AG04450 (cell line): ENCODE measurements around the gene RIC8A. TPM values are rescaled to one million over a fixed set of nuclear protein-coding genes. Genes with fewer than 3 reads are reported as not detected.
"Not testable (repeated sequence)": the region's sequence is repeated elsewhere in the genome, so short reads cannot be mapped to it uniquely, and the experiment has no call there.

Experiments
- CTCF ChIA-PET: fragments of 300-600, 350-600 bp; formaldehyde crosslinking; extraction: SDS; loops from one replicate; lab custom pipeline; 2022; ENCODE audit warnings: antibody characterized with exemption, inconsistent platforms; lab: Charles Lee
- POLR2A ChIA-PET: fragments of 350-600 bp; formaldehyde crosslinking; extraction: SDS; loops from one replicate; lab custom pipeline; 2021; ENCODE audit warnings: antibody characterized with exemption, inconsistent platforms; lab: Yijun Ruan, JAX
- DNase-seq: peaks from one replicate; pipeline ENCODE4 v3.0.0-alpha.2; 2011; ENCODE audit warnings: low read depth, low spot score
- H3K27ac ChIP-seq: one replicate; pipeline ENCODE4 v1.5.1; 2012; ENCODE audit warnings: low read depth, low read length, control low read depth
- H3K27me3 ChIP-seq: one replicate; pipeline ENCODE4 v1.6.0; 2012; ENCODE audit warnings: low read length; ENCODE audit not compliant: control insufficient read depth, insufficient read depth
- H3K4me3 ChIP-seq: 2 replicates; pipeline ENCODE4 v1.5.1; 2011; ENCODE audit warnings: mild to moderate bottlenecking, low read depth, low read length, control low read depth
- H3K9me3 ChIP-seq: 2 replicates; pipeline ENCODE4 v1.5.1; 2012; ENCODE audit warnings: low read length; ENCODE audit not compliant: control insufficient read depth, insufficient read depth
- CTCF ChIP-seq: IDR thresholded peaks from 2 replicates; pipeline ENCODE4 v1.5.1; 2011; ENCODE audit warnings: low read depth, low read length, control low read depth, inconsistent platforms
- polyA plus RNA-seq: library from polyadenylated mRNA; depleted of rRNA; stranded (reverse); fragments of >200 nt; gene quantifications from 2 replicates; pipeline ENCODE4 v1.2.3, GENCODE V29; 2011

RIC8A gene
- polyA plus RNA-seq, 1 experiment, result 118 TPM

DNA sequence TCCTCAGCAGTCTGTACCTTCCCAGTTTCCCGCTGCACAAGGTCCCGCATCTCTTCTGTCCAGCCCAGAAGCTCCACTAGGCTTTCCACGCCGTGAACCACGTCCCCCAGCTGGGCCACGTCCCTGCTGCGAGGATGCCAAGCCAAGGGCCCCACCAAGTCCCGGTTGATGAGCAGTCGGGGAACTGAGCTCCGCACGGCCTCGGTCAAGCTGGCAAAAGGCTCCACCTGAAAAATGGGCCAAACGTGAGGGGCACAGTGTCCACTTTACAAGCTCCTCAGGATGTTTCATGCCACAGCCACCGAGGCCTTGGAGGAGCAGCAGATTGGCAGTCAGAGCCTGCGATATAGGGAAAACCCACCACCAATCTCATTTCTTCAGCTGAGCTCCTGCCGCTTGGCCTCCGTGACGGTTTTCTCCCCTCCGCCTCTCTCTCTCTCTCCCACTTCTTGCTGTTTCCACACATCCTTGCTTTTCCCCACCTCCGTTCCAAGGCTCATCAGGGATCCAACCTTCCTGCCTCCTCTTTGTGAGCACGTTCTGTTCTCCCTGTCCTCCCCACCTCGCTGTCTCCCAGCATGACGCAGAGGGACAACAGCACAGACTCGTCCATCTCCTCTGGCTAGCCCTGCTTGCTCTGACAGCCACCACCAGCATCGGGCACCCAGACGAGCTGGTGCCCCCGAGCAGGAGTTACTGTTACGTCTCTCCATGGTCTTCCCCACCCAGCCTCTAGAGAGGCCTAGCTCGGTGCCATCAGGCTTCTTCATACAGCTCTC lies 11.5 kb downstream of the RIC8A start:
- no peak for DNase-seq
- ChIA-PET CTCF (no interaction called here), POLR2A (no interaction called here)
- H3K4me3 ChIP-seq, result no peak overlapping the region
- TF ChIP-seq CTCF, result no peak
- H3K9me3 ChIP-seq, result no peaks in the 10 kb centered on the region
- no peaks in the 10 kb centered on the region for H3K27me3 ChIP-seq
- H3K27ac ChIP-seq, result no peak overlapping the region

DNA sequence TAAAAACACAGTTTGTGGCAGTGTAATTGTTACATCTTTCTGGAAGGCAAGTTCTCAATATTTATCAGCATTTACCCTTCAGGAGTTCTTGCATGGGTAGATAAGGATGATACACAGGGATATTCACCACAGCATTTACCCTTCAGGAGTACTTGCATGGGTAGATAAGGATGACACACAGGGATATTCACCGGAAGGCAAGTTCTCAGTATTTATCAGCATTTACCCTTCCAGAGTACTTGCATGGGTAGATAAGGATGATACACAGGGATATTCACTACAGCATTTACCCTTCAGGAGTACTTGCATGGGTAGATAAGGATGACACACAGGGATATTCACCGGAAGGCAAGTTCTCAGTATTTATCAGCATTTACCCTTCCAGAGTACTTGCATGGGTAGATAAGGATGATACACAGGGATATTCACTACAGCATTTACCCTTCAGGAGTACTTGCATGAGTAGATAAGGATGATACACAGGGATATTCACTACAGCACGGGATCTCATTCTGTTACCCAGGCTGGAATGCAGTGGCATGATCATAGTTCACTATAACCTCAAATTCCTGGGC lies 13.2 kb downstream of the RIC8A start:
- H3K27ac ChIP-seq, DNase-seq, CTCF ChIA-PET, H3K4me3 ChIP-seq, H3K9me3 ChIP-seq, H3K27me3 ChIP-seq, POLR2A ChIA-PET: not testable (repeated sequence)

- H3K27me3 ChIP-seq, result no peaks in the 10 kb centered on the region
- H3K27ac ChIP-seq, result no peak overlapping the region
- ChIA-PET POLR2A (no interaction called here), CTCF (interaction anchor here (1.2 kb wide), 1 partner anchor 29 kb away, joined by 4 read pairs; no protein-coding TSS in a partner anchor)
- no peak overlapping the region for H3K4me3 ChIP-seq
- TF ChIP-seq CTCF, result no peak
- H3K9me3 ChIP-seq, result no peaks in the 10 kb centered on the region
- no peak for DNase-seq
Measured at GRCh38 chr11:221539-221938, 14.0 kb downstream of the RIC8A start.

DNA sequence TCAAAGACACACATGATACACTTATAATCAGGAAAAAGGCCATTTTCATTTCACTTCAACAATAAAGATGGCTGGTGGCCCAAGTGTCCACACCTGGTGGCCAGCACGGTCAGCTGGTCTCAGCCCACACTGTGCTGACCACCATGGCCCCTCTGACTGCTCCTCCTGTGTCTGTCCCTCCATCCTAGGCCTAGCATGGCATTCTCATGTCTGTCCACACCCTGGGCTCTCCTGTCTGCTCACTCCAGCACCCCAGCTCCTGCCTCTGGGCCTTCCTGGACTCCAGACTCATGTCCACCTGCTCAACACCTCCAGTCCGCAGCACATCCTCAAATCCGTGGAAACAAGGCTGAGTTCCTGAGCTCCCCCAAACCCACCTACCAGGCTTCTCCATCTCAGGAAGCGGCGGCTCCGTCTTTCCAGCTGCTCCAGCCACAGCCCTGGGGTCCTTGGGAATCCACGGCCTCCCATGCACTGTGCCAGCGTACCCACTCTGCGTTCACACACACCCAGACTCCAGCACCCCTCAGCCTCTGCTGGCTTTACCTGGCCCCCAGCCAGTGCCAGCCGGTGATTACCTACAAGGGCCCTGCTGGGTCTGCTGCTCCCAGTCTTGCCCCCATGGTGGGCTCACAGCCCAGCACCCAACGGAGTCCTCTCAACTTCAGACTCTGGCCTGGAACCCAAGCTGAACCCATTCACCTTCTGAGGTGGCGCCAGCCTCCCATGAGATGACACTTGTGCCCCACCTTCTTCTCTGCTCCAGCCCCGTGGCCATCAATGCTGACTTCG lies 14.7 kb downstream of the RIC8A start:
- ChIA-PET POLR2A (no interaction called here), CTCF (interaction anchor here (1.2 kb wide), 1 partner anchor 28 kb away, joined by 4 read pairs; no protein-coding TSS in a partner anchor)
- Histone ChIP-seq H3K27ac (no peak overlapping the region), H3K4me3 (no peak overlapping the region), H3K27me3 (no peaks in the 10 kb centered on the region), H3K9me3 (no peaks in the 10 kb centered on the region)
- no peak for TF ChIP-seq CTCF
- DNase-seq, result no peak

GRCh38 chr11:223026-223789 lies 15.7 kb downstream of the RIC8A start:
- ChIA-PET POLR2A (interaction anchor here (0.5 kb wide), 1 partner anchor 16 kb away, joined by 3 read pairs; the partner anchor contains the start of genes BET1L and RIC8A), CTCF (no interaction called here)
- Histone ChIP-seq H3K27me3 (no peaks in the 10 kb centered on the region), H3K9me3 (no peaks in the 10 kb centered on the region), H3K4me3 (no peak overlapping the region), H3K27ac (peak overlapping the region; percentile 0)
- no peak for TF ChIP-seq CTCF
- DNase-seq, result no peak
